ENCODE data around the gene C16orf89.
A peak's percentile ranks its signal among the peaks of the same experiment; 100 is the strongest.
"Not testable (repeated sequence)": the region's sequence is repeated elsewhere in the genome, so short reads cannot be mapped to it uniquely, and the experiment has no call there.

The C16orf89 gene

DNA sequence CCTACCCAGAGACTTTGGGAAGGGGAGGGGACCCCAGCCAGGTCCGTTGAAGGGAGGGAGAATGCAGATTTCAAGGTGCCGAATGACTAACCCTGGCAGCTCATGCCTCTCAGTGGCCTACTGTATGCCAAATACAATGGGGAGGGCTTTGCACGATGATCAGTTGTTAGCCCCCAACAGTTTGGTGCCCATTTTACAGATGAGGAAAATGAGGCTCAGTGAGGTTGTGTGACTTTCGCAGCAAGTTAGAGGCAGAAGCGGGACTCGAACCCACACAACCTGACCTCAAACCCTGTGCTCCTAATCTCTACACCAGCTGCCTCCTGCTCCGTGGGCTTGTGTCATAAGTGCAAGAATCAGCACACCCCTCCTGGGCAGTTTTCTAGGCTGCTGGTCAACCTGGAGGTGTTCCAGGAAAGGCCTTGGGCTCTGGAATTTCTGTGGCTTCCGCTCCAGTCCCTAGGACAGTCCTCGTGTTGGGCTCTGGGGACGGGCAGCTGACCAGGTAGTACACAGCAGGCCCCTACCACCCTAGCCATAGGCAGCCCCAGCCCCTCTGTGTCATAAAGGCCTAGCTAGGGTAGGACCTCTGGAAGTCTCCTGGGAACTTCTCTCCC, 20.1 kb downstream of the C16orf89 start:
- Histone ChIP-seq H3K4me3 (replicated peaks; ENCODE audit: insufficient read depth, low read length) (no peak overlapping the region), H3K27me3 (ENCODE audit: insufficient read depth, poor library complexity, severe bottlenecking) (peaks cover 2% of the 10 kb centered on the region), H3K27ac (replicated peaks) (no peak overlapping the region)
- DNase-seq (ENCODE audit: low read depth in 1 of 2, low spot score in 1 of 2): no peak
- TF ChIP-seq GABPA (IDR thresholded peaks at IDR 0.05; ENCODE audit: low read depth): no peak
- TF ChIP-seq SPI1 (IDR thresholded peaks at IDR 0.05; ENCODE audit: borderline replicate concordance, low read depth): no peak
- TF ChIP-seq, protein P1, sequence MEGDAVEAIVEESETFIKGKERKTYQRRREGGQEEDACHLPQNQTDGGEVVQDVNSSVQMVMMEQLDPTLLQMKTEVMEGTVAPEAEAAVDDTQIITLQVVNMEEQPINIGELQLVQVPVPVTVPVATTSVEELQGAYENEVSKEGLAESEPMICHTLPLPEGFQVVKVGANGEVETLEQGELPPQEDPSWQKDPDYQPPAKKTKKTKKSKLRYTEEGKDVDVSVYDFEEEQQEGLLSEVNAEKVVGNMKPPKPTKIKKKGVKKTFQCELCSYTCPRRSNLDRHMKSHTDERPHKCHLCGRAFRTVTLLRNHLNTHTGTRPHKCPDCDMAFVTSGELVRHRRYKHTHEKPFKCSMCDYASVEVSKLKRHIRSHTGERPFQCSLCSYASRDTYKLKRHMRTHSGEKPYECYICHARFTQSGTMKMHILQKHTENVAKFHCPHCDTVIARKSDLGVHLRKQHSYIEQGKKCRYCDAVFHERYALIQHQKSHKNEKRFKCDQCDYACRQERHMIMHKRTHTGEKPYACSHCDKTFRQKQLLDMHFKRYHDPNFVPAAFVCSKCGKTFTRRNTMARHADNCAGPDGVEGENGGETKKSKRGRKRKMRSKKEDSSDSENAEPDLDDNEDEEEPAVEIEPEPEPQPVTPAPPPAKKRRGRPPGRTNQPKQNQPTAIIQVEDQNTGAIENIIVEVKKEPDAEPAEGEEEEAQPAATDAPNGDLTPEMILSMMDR (IDR thresholded peaks at IDR 0.05; ENCODE audit: insufficient read depth, low read length): no peak
- TF ChIP-seq, protein P2, sequence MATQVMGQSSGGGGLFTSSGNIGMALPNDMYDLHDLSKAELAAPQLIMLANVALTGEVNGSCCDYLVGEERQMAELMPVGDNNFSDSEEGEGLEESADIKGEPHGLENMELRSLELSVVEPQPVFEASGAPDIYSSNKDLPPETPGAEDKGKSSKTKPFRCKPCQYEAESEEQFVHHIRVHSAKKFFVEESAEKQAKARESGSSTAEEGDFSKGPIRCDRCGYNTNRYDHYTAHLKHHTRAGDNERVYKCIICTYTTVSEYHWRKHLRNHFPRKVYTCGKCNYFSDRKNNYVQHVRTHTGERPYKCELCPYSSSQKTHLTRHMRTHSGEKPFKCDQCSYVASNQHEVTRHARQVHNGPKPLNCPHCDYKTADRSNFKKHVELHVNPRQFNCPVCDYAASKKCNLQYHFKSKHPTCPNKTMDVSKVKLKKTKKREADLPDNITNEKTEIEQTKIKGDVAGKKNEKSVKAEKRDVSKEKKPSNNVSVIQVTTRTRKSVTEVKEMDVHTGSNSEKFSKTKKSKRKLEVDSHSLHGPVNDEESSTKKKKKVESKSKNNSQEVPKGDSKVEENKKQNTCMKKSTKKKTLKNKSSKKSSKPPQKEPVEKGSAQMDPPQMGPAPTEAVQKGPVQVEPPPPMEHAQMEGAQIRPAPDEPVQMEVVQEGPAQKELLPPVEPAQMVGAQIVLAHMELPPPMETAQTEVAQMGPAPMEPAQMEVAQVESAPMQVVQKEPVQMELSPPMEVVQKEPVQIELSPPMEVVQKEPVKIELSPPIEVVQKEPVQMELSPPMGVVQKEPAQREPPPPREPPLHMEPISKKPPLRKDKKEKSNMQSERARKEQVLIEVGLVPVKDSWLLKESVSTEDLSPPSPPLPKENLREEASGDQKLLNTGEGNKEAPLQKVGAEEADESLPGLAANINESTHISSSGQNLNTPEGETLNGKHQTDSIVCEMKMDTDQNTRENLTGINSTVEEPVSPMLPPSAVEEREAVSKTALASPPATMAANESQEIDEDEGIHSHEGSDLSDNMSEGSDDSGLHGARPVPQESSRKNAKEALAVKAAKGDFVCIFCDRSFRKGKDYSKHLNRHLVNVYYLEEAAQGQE (IDR thresholded peaks at IDR 0.05; ENCODE audit: insufficient replicate concordance, low read depth): no peak
- no peak for TF ChIP-seq POLR2AphosphoS5 (IDR thresholded peaks at IDR 0.05; ENCODE audit: low read depth)

DNA sequence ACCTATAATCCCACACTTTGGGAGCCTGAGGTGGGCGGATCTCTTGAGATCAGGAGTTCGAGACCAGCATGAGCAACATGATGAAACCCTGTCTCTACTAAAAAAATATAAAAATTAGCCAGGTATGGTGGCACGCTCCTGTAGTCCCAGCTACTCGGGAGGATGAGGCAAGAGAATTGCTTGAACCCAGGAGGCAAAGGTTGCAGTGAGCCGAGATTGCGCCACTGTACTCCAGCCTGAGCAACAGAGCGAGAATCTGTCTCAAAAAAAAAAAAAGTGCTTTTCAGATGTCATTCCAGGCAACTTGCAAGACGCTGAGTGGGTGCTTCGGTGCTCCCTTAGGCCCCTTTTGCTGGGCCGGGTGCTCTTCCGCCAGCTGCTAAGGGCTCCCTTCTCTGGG, 21.2 kb downstream of the C16orf89 start:
- not testable (repeated sequence) for H3K4me3 ChIP-seq (replicated peaks; ENCODE audit: insufficient read depth, low read length); DNase-seq (ENCODE audit: low read depth in 1 of 2, low spot score in 1 of 2); H3K27ac ChIP-seq (replicated peaks); H3K27me3 ChIP-seq (ENCODE audit: insufficient read depth, poor library complexity, severe bottlenecking)

DNA sequence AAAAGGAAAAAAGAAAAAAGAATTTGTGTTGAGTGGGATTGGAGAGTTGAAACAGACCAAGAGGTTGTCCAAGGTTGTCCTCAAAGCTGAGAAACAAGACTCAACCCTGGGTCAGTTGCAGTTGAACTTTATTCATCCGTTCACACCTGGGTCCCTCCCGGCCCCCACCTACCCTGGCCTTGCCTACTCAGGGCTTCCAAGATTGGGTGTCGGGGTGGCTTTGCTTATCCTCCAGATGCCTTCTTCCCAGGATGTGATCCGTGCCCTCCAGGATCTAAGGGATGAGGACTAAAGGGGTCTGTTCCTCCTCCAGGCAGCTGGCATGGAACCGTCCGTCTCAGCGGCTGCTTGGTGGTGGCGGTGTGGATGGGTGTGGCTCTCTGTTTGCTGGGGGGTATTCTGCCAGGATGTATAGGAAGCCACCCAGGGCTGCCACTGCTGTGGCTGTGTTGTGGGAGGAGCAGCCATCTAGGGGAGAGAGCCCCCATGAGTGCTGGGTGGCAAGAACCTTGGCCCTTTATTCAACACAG, 21.7 kb downstream of the C16orf89 start:
- TF ChIP-seq, protein P1 (IDR thresholded peaks at IDR 0.05; ENCODE audit: insufficient read depth, low read length): no peak
- TF ChIP-seq, protein P2 (IDR thresholded peaks at IDR 0.05; ENCODE audit: insufficient replicate concordance, low read depth): no peak
- TF ChIP-seq SPI1 (IDR thresholded peaks at IDR 0.05; ENCODE audit: borderline replicate concordance, low read depth): no peak
- no peak for TF ChIP-seq POLR2AphosphoS5 (IDR thresholded peaks at IDR 0.05; ENCODE audit: low read depth)
- no peak for TF ChIP-seq GABPA (IDR thresholded peaks at IDR 0.05; ENCODE audit: low read depth)
- H3K27ac ChIP-seq (replicated peaks): no peak overlapping the region
- H3K27me3 ChIP-seq (ENCODE audit: insufficient read depth, poor library complexity, severe bottlenecking): peaks cover 2% of the 10 kb centered on the region
- no peak overlapping the region for H3K4me3 ChIP-seq (replicated peaks; ENCODE audit: insufficient read depth, low read length)
- no peak for DNase-seq (ENCODE audit: low read depth in 1 of 2, low spot score in 1 of 2)

DNA sequence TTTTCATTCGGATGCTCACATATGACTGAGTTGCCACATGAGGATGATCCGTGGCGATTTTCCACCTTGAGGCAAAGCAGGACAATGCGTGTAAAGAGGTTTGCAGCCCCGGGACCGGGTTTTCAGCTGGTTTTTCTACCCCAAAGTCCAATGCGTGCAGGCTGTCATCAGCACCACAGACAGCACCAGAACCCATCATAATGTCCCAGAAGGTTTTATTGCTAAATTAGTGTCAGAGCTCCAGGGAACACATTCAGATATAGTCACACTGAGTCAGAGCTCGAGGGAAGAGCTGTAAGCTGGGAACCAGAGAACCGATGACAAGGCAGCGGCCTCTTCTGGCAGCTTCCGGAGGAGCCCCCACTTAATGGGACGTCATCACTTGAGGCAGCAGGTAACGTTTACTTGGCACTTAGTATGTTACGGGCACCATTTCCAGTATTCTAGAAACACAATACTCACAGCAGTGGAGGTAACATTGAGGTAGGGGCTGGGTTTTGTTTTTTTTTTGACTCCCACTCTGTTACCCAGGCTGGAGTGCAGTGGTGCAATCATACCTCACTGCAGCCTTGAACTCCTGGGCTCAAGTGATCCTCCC, 23.1 kb downstream of the C16orf89 start:
- no peak for TF ChIP-seq SPI1 (IDR thresholded peaks at IDR 0.05; ENCODE audit: borderline replicate concordance, low read depth)
- TF ChIP-seq, protein P1 (IDR thresholded peaks at IDR 0.05; ENCODE audit: insufficient read depth, low read length): peak; percentile 8
- TF ChIP-seq, protein P2 (IDR thresholded peaks at IDR 0.05; ENCODE audit: insufficient replicate concordance, low read depth): peak; percentile 64
- DNase-seq (ENCODE audit: low read depth in 1 of 2, low spot score in 1 of 2): no peak
- no peak overlapping the region for H3K4me3 ChIP-seq (replicated peaks; ENCODE audit: insufficient read depth, low read length)
- H3K27ac ChIP-seq (replicated peaks): no peak overlapping the region
- H3K27me3 ChIP-seq (ENCODE audit: insufficient read depth, poor library complexity, severe bottlenecking): peaks cover 2% of the 10 kb centered on the region
